Nephron (organoid): ENCODE results near the gene RELN.
"Not testable (repeated sequence)": the region's sequence is repeated elsewhere in the genome, so short reads cannot be mapped to it uniquely, and the experiment has no call there.

Experiments used
- H3K27ac Mint-ChIP-seq, 3 experiments: 2 replicates each; pipeline ENCODE4 v1.8.0; 2020; ENCODE audit warnings: mixed read lengths in 3 of 3, mild to moderate bottlenecking in 2 of 3, moderate library complexity in 1 of 3
- H3K27me3 Mint-ChIP-seq: 2 replicates; pipeline ENCODE4 v1.8.0; 2021; ENCODE audit warnings: low read depth, mild to moderate bottlenecking, moderate library complexity, mixed read lengths
- H3K36me3 Mint-ChIP-seq: 2 replicates; pipeline ENCODE4 v1.8.0; 2020; ENCODE audit warnings: low read depth, mixed read lengths
- H3K4me1 Mint-ChIP-seq: 2 replicates; pipeline ENCODE4 v1.8.0; 2020; ENCODE audit warnings: mixed read lengths
- H3K4me3 Mint-ChIP-seq, 3 experiments: 2 replicates each; pipeline ENCODE4 v1.8.0; 2020; ENCODE audit warnings: mild to moderate bottlenecking in 3 of 3, mixed read lengths in 3 of 3, moderate library complexity in 2 of 3
- H3K9me3 Mint-ChIP-seq: 2 replicates; pipeline ENCODE4 v1.8.0; 2020; ENCODE audit warnings: mixed read lengths
- TF ChIP-seq, protein P1 (sequence below), 3 experiments: fragments of 200-600 bp; sonication (generic); IDR thresholded peaks; one replicate each; pipeline ENCODE4 v1.5.0; 2021; ENCODE audit warnings: antibody characterized with exemption in 3 of 3; ENCODE audit not compliant: unreplicated experiment in 3 of 3

Gene RELN

DNA sequence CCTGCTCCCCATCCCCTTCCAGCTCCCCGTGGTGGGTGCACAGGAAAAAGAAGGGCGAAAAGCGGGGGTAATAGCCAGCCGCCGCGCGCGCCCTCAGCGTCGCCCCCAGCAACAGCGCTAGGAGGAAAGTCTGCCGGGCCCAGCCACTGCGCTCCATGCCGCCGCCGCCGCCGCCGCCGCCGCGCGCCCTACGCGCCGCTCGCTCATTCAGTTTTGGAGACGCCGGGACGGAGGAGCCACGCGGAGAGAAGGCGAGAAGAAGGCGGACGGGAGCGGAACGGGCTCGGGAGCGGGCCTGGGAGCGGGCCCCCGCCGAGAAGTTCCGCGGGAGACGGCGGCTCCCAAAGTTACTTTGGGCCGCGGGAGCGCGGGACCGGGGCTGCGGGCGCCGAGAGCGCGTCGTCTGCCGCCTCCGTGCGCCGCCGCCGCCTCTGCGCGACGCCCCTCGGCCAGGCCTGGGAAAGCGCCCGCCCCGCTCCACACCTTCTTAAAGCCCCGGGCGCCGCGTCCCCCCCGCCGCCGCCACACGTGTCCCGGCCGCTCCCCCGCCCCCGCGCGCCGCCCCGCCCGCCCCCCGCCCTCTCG, at the start of gene RELN:
RELN (minus strand) TSS at position 459 of the 585 bp plus-strand sequence; CDS start at position 157, 302 bp downstream.
- H3K9me3 Mint-ChIP-seq: no peaks in the 10 kb centered on the region
- peak within 1 kb of the TSS; percentile 80 to 86 (median 82) for H3K4me3 Mint-ChIP-seq
- peak within 1 kb of the TSS in 2 of 3 experiments; percentile 5 to 6 for H3K27ac Mint-ChIP-seq
- H3K27me3 Mint-ChIP-seq: peaks cover 75% of the 10 kb centered on the region
- peaks cover 6% of the 10 kb centered on the region for H3K4me1 Mint-ChIP-seq
- TF ChIP-seq, protein P1, sequence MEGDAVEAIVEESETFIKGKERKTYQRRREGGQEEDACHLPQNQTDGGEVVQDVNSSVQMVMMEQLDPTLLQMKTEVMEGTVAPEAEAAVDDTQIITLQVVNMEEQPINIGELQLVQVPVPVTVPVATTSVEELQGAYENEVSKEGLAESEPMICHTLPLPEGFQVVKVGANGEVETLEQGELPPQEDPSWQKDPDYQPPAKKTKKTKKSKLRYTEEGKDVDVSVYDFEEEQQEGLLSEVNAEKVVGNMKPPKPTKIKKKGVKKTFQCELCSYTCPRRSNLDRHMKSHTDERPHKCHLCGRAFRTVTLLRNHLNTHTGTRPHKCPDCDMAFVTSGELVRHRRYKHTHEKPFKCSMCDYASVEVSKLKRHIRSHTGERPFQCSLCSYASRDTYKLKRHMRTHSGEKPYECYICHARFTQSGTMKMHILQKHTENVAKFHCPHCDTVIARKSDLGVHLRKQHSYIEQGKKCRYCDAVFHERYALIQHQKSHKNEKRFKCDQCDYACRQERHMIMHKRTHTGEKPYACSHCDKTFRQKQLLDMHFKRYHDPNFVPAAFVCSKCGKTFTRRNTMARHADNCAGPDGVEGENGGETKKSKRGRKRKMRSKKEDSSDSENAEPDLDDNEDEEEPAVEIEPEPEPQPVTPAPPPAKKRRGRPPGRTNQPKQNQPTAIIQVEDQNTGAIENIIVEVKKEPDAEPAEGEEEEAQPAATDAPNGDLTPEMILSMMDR (IDR thresholded peaks at IDR 0.05; ENCODE audit: unreplicated experiment in 3 of 3): no peak
- no peaks in the 10 kb centered on the region for H3K36me3 Mint-ChIP-seq

DNA sequence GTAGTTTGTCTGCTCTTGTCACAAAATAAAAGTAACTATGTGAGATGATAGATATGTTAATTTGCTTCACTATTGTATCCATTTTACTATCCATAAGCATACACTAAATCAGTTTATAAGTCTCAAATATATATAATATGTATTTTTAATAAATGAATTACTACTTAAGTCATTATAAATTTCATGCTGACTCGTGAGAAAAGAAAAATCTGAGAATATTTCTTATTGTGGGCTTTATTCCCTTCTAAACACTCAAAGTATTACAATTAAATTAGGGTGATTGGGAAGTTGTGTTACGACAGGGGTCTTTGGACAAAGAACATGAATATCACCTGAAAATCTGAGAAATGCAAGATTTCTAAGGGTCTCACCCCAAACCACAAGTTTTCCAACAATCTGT, 48.7 kb upstream of the RELN start:
- Mint-ChIP-seq H3K9me3 (no peaks in the 10 kb centered on the region), H3K4me1 (no peaks in the 10 kb centered on the region), H3K36me3 (no peaks in the 10 kb centered on the region), H3K27ac (no peak overlapping the region), H3K4me3 (no peak overlapping the region), H3K27me3 (peaks cover 8% of the 10 kb centered on the region)
- TF ChIP-seq, protein P1 (IDR thresholded peaks at IDR 0.05; ENCODE audit: unreplicated experiment in 3 of 3): no peak

DNA sequence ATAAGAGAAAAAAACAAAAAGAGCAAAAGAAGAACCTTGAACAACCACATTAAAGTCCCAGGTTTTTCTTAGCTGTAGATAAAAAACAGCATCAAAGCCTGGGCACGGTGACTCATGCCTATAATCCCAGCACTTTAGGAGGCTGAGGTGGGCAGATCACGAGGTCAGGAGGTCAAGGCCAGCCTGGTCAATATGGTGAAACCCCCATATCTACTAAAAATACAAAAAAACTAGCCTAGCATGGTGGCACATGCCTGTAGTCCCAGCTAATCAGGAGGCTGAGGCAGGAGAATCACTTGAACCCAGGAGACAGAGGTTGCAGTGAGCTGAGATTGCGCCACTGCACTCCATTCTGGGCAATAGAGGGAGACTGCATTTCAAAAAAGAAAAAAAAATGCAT, 47.4 kb upstream of the RELN start:
- not testable (repeated sequence) for H3K9me3 Mint-ChIP-seq, H3K27me3 Mint-ChIP-seq, H3K36me3 Mint-ChIP-seq

DNA sequence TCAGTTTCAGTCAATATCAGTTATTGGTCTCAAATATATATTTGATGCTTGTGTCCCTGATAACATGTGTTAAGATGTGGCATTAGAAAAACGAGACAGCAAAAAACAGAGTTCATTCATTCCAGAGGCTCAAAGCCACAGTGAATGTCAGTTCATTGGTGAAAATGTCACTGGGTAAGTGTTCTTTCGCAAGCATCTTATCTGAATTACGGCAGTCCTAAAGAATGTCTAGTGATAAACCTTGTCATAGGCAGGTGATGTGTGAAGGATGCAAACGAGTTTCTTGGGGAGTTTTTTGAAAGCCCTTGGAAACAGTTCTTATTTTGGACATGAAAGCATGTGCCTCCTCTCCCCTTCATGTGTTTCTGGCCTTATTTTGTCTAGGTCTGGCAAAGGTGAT, 45.9 kb upstream of the RELN start:
- Mint-ChIP-seq H3K36me3 (no peaks in the 10 kb centered on the region), H3K4me3 (no peak overlapping the region), H3K4me1 (no peaks in the 10 kb centered on the region), H3K27ac (no peak overlapping the region), H3K27me3 (no peaks in the 10 kb centered on the region), H3K9me3 (no peaks in the 10 kb centered on the region)
- TF ChIP-seq, protein P1 (IDR thresholded peaks at IDR 0.05; ENCODE audit: unreplicated experiment in 3 of 3): no peak

More for the DNA sequence above, 47.4 kb upstream of the RELN start:
- H3K27ac Mint-ChIP-seq, H3K4me1 Mint-ChIP-seq, H3K4me3 Mint-ChIP-seq: not testable (repeated sequence)

DNA sequence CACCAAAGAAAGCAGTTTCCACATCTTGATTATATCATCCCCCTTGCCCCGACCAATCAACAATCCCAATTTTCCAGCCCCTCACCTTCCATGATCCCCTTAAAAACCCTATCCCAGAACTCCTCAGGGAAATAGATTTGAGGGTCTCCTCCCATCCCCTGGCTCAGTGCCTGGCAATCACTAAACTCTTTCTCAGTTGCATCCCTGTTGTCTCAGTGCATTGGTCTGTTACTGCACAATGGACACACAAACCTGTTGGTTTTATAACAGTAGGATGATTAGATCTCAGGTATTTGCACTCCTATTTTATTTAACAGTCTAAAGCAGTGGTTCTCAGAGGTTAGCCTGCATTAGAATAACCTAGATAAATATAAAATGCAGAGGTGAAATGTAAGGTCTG, 45.2 kb upstream of the RELN start:
- Mint-ChIP-seq H3K4me3 (no peak overlapping the region), H3K27me3 (no peaks in the 10 kb centered on the region), H3K4me1 (no peaks in the 10 kb centered on the region), H3K36me3 (no peaks in the 10 kb centered on the region), H3K27ac (no peak overlapping the region), H3K9me3 (no peaks in the 10 kb centered on the region)
- TF ChIP-seq, protein P1 (IDR thresholded peaks at IDR 0.05; ENCODE audit: unreplicated experiment in 3 of 3): no peak

DNA sequence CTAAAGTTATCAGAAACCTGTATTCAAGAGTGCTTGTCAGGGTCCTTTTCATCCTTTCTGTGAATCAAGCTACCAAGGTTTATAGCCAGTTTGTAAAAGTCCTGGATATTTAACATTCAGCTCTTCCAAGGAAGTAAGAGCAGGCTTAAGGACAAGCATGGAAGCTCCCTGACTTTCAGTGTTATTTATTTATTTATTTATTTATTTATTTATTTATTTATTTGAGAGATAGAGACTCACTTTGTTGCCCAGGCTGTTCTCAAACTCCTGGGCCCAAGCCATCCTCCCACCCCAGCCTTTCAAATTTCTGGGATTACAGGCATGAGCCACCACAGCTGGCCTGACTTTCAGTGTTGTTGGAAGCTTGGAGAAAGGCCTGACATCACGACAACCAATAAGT, 44.4 kb upstream of the RELN start:
- H3K36me3 Mint-ChIP-seq: no peaks in the 10 kb centered on the region
- H3K4me3 Mint-ChIP-seq: no peak overlapping the region
- no peak overlapping the region for H3K27ac Mint-ChIP-seq
- no peaks in the 10 kb centered on the region for H3K9me3 Mint-ChIP-seq
- TF ChIP-seq, protein P1 (IDR thresholded peaks at IDR 0.05; ENCODE audit: unreplicated experiment in 3 of 3): no peak
- no peaks in the 10 kb centered on the region for H3K4me1 Mint-ChIP-seq
- H3K27me3 Mint-ChIP-seq: no peaks in the 10 kb centered on the region
